Choroid plexus epithelial cell (primary cell): ENCODE data around the gene TCERG1L.
"Not testable (repeated sequence)": the region's sequence is repeated elsewhere in the genome, so short reads cannot be mapped to it uniquely, and the experiment has no call there.

Experiments used
- DNase-seq: peaks from one replicate; pipeline ENCODE4 v3.0.0-alpha.2; 2010; ENCODE audit warnings: low read depth
- H3K4me3 ChIP-seq: 2 replicates; pipeline ENCODE4 v1.5.1; 2011; ENCODE audit warnings: low read depth, mild to moderate bottlenecking, control low read depth, low read length, moderate library complexity
- CTCF ChIP-seq: conservative IDR thresholded peaks from 2 replicates; pipeline ENCODE4 v1.5.1; 2011; ENCODE audit warnings: low read depth, mild to moderate bottlenecking, control low read depth, inconsistent platforms, low read length, moderate library complexity

The TCERG1L gene

GRCh38 chr10:131160219-131160875 lies 151.2 kb downstream of the TCERG1L start:
- no peak for TF ChIP-seq CTCF
- no peak for DNase-seq
- no peak overlapping the region for H3K4me3 ChIP-seq

- no peak for DNase-seq
- H3K4me3 ChIP-seq = no peak overlapping the region
- no peak for TF ChIP-seq CTCF
These were observed 151.8 kb downstream of the TCERG1L start for GRCh38 chr10:131159771-131160170.

- no peak for DNase-seq
- no peak for TF ChIP-seq CTCF
- H3K4me3 ChIP-seq = no peak overlapping the region
These were observed 152.8 kb downstream of the TCERG1L start for GRCh38 chr10:131158695-131159094.

GRCh38 chr10:131157899-131158298 lies 153.6 kb downstream of the TCERG1L start:
- no peak overlapping the region for H3K4me3 ChIP-seq
- no peak for DNase-seq
- no peak for TF ChIP-seq CTCF

GRCh38 chr10:131155876-131156230 lies 155.7 kb downstream of the TCERG1L start:
- no peak overlapping the region for H3K4me3 ChIP-seq
- DNase-seq = no peak
- TF ChIP-seq CTCF = no peak

- TF ChIP-seq CTCF = no peak
- H3K4me3 ChIP-seq = no peak overlapping the region
- no peak for DNase-seq
These were observed 156.2 kb downstream of the TCERG1L start for GRCh38 chr10:131155218-131155875.

- no peak for TF ChIP-seq CTCF
- no peak for DNase-seq
- H3K4me3 ChIP-seq = no peak overlapping the region
These were observed 157.1 kb downstream of the TCERG1L start for GRCh38 chr10:131154306-131155025.

- not testable (repeated sequence) for DNase-seq, H3K4me3 ChIP-seq
These were observed 159.1 kb downstream of the TCERG1L start for GRCh38 chr10:131152456-131152855.
